DOHH2 (cell line): ENCODE measurements around the gene FBXL14.

Experiments used
- CTCF ChIP-seq: fragments of 200-600 bp; sonication (generic); IDR thresholded peaks from one replicate; pipeline ENCODE4 v1.5.1; 2014; ENCODE audit warnings: antibody characterized with exemption, mild to moderate bottlenecking, low read depth, low read length; ENCODE audit not compliant: poor library complexity, severe bottlenecking
- EZH2phosphoT487 ChIP-seq: fragments of 200-600 bp; sonication (generic); IDR thresholded peaks from 2 replicates; pipeline ENCODE4 v1.6.1; 2017; ENCODE audit warnings: borderline replicate concordance, mild to moderate bottlenecking, antibody characterized with exemption, low read length, moderate library complexity, mixed read lengths

GRCh38 chr12:1523558-1524050 is 70.8 kb downstream of the FBXL14 start:
- TF ChIP-seq CTCF (no peak), EZH2phosphoT487 (no peak)
